ENCODE data around the gene ZNF554. TPM values are rescaled to one million over a fixed set of nuclear protein-coding genes. Genes with fewer than 3 reads are reported as not detected.

Gene ZNF554
- total RNA-seq, 1 experiment from 2014 or later: 5.9 TPM

- Histone ChIP-seq H4K20me1 (ENCODE audit: control insufficient read depth, insufficient read depth, insufficient read length) (no peaks in the 10 kb centered on the region), H3K4me1 (ENCODE audit: insufficient read depth, low read length) (no peaks in the 10 kb centered on the region), H2BK15ac (ENCODE audit: low read depth, low read length) (no peak overlapping the region), H3K4ac (ENCODE audit: low read depth, low read length) (no peak overlapping the region), H2BK120ac (ENCODE audit: low read depth, low read length, poor library complexity, severe bottlenecking) (no peak overlapping the region), H3K27ac (ENCODE audit: insufficient read length, low read depth, low read length) (no peak overlapping the region), H2AK5ac (ENCODE audit: insufficient read length, low read length) (no peak overlapping the region), H3K23me2 (ENCODE audit: insufficient read length, low read depth, low read length, poor library complexity, severe bottlenecking) (no peaks in the 10 kb centered on the region), H3K79me1 (ENCODE audit: insufficient read depth, low read depth, low read length, poor library complexity, severe bottlenecking) (no peaks in the 10 kb centered on the region), H3K79me2 (ENCODE audit: insufficient read depth, low read length) (no peaks in the 10 kb centered on the region), H2AFZ (ENCODE audit: low read length) (no peak overlapping the region), H2BK5ac (ENCODE audit: insufficient read length, low read length) (no peak overlapping the region), H3K4me2 (ENCODE audit: insufficient read depth, insufficient read length, low read length) (no peak overlapping the region), H3K18ac (ENCODE audit: insufficient read length, low read depth, low read length) (no peak overlapping the region), H3K9me3 (ENCODE audit: control insufficient read depth, low read depth, low read length) (peaks cover 80% of the 10 kb centered on the region), H3K27me3 (ENCODE audit: insufficient read depth, low read length) (no peaks in the 10 kb centered on the region), H4K8ac (replicated peaks; ENCODE audit: insufficient read length, low read depth, low read length) (no peak overlapping the region), H4K5ac (ENCODE audit: insufficient read length, low read depth, low read length) (no peak overlapping the region), H4K91ac (ENCODE audit: insufficient read length, low read depth, low read length) (no peak overlapping the region), H3K14ac (ENCODE audit: insufficient read depth, low read length) (no peak overlapping the region), H2BK20ac (ENCODE audit: low read depth, low read length, poor library complexity, severe bottlenecking) (no peak overlapping the region), H3K9ac (ENCODE audit: extremely low read depth, insufficient read length, low read length) (no peak overlapping the region), H3T11ph (ENCODE audit: low read length) (no peak overlapping the region), H3K23ac (ENCODE audit: insufficient read length, low read depth, low read length) (no peak overlapping the region), H3K56ac (ENCODE audit: insufficient read length, low read depth, low read length) (no peak overlapping the region), H2BK12ac (ENCODE audit: insufficient read length, low read depth, low read length) (no peak overlapping the region)
- H3K4me1 Mint-ChIP-seq: no peaks in the 10 kb centered on the region
- H3K9me3 Mint-ChIP-seq: peaks cover 88 to 93% of the 10 kb centered on the region in 2 experiments
- H3K4me3 Mint-ChIP-seq: no peak overlapping the region; a peak in 1 of 5 replicates
- peaks cover 63 to 81% (median 70%) of the 10 kb centered on the region in 3 experiments for H3K36me3 Mint-ChIP-seq (ENCODE audit: insufficient read depth in 1 of 3, low read depth in 3 of 3)
- H3K27ac Mint-ChIP-seq: no peak overlapping the region
- no peak for DNase-seq
- WGBS (ENCODE audit: extremely low coverage, insufficient read length, low lambda C conversion rate): no CpG with 5 or more reads among the region's 3 CpGs
- no peak for TF ChIP-seq CTCF (conservative IDR thresholded peaks at IDR 0.05)
- H3K27me3 Mint-ChIP-seq (ENCODE audit: low read depth): peaks cover 7% of the 10 kb centered on the region
These were observed 35.2 kb downstream of the ZNF554 start for GRCh38 chr19:2854849-2855248.
